Measurements from ENCODE around the gene CTF1.

Gene CTF1

GRCh38 chr16:30941600-30942425 is 45.4 kb downstream of the CTF1 start:
- Mint-ChIP-seq H3K9me3 (no peaks in the 10 kb centered on the region), H3K36me3 (peaks cover 20% of the 10 kb centered on the region), H3K4me3 (peak overlapping the region; percentile 54), H3K27me3 (no peaks in the 10 kb centered on the region), H3K4me1 (peaks cover 27% of the 10 kb centered on the region), H3K27ac (peak overlapping the region; percentile 73)
- CTCF ChIA-PET = interaction anchor here (0.7 to 4.3 kb wide), 20 partner anchors 7 to 235 kb away, joined by 3 to 55 read pairs (median 4); partner anchors contain the start of gene ORAI3
- peak; percentile 81 for DNase-seq

- H3K4me3 Mint-ChIP-seq = no peak overlapping the region
- peaks cover 24% of the 10 kb centered on the region for H3K4me1 Mint-ChIP-seq
- H3K27me3 Mint-ChIP-seq = no peaks in the 10 kb centered on the region
- CTCF ChIA-PET = interaction anchor here (1.0 to 4.3 kb wide), 15 partner anchors 8 to 150 kb away, joined by 3 to 55 read pairs (median 4); no protein-coding TSS in a partner anchor
- H3K9me3 Mint-ChIP-seq = no peaks in the 10 kb centered on the region
- no peak for DNase-seq
- peaks cover 20% of the 10 kb centered on the region for H3K36me3 Mint-ChIP-seq
- H3K27ac Mint-ChIP-seq = no peak overlapping the region
Observed at GRCh38 chr16:30942426-30942806, 46.0 kb downstream of the CTF1 start.

- Mint-ChIP-seq H3K4me3 (no peak overlapping the region), H3K27me3 (no peaks in the 10 kb centered on the region), H3K36me3 (peaks cover 20% of the 10 kb centered on the region), H3K4me1 (peaks cover 23% of the 10 kb centered on the region), H3K27ac (no peak overlapping the region), H3K9me3 (no peaks in the 10 kb centered on the region)
- CTCF ChIA-PET = interaction anchor here (1.1 to 1.5 kb wide), 3 partner anchors 9 to 11 kb away, joined by 3 to 7 read pairs (median 4); no protein-coding TSS in a partner anchor
- no peak for DNase-seq
Observed at GRCh38 chr16:30944352-30944751, 47.9 kb downstream of the CTF1 start.

GRCh38 chr16:30946671-30947540 is 50.5 kb downstream of the CTF1 start:
- peaks cover 19% of the 10 kb centered on the region for H3K36me3 Mint-ChIP-seq
- H3K4me1 Mint-ChIP-seq = peaks cover 33% of the 10 kb centered on the region
- H3K4me3 Mint-ChIP-seq = no peak overlapping the region
- no peaks in the 10 kb centered on the region for H3K9me3 Mint-ChIP-seq
- no peak for DNase-seq
- CTCF ChIA-PET = interaction anchor here (1.0 kb wide), 1 partner anchor 12 kb away, joined by 4 read pairs; no protein-coding TSS in a partner anchor
- no peak overlapping the region for H3K27ac Mint-ChIP-seq
- H3K27me3 Mint-ChIP-seq = no peaks in the 10 kb centered on the region

GRCh38 chr16:30947541-30947858 is 51.1 kb downstream of the CTF1 start:
- Mint-ChIP-seq H3K9me3 (no peaks in the 10 kb centered on the region), H3K27ac (no peak overlapping the region), H3K27me3 (no peaks in the 10 kb centered on the region), H3K36me3 (peaks cover 18% of the 10 kb centered on the region), H3K4me3 (no peak overlapping the region), H3K4me1 (peaks cover 27% of the 10 kb centered on the region)
- CTCF ChIA-PET = no interaction called here
- no peak for DNase-seq

- Mint-ChIP-seq H3K4me1 (peaks cover 23% of the 10 kb centered on the region), H3K36me3 (peaks cover 18% of the 10 kb centered on the region), H3K4me3 (no peak overlapping the region), H3K27me3 (no peaks in the 10 kb centered on the region), H3K9me3 (no peaks in the 10 kb centered on the region), H3K27ac (no peak overlapping the region)
- DNase-seq = peak; percentile 35
- CTCF ChIA-PET = no interaction called here
Observed at GRCh38 chr16:30947859-30948666, 51.6 kb downstream of the CTF1 start.

- DNase-seq = peak; percentile 73
- H3K4me1 Mint-ChIP-seq = peaks cover 28% of the 10 kb centered on the region
- peak within 1 kb of the TSS; percentile 92 for H3K27ac Mint-ChIP-seq
- CTCF ChIA-PET = interaction anchor here (0.6 to 1.4 kb wide), 5 partner anchors 8 to 36 kb away, joined by 3 to 5 read pairs (median 5); no protein-coding TSS in a partner anchor
- H3K9me3 Mint-ChIP-seq = no peaks in the 10 kb centered on the region
- H3K27me3 Mint-ChIP-seq = no peaks in the 10 kb centered on the region
- H3K4me3 Mint-ChIP-seq = peak within 1 kb of the TSS; percentile 97
- peaks cover 19% of the 10 kb centered on the region for H3K36me3 Mint-ChIP-seq
Observed at GRCh38 chr16:30948667-30949649, 52.5 kb downstream of the CTF1 start, which contains the start of gene ORAI3. Gene ORAI3, plus strand, starts transcription at chr16:30949068. Its CDS starts 222 bp downstream, at chr16:30949290.

GRCh38 chr16:30949650-30950515 is 53.5 kb downstream of the CTF1 start:
- Mint-ChIP-seq H3K4me1 (peaks cover 28% of the 10 kb centered on the region), H3K4me3 (peak overlapping the region; percentile 97), H3K27me3 (no peaks in the 10 kb centered on the region), H3K27ac (peak overlapping the region; percentile 92), H3K36me3 (peaks cover 12% of the 10 kb centered on the region), H3K9me3 (no peaks in the 10 kb centered on the region)
- CTCF ChIA-PET = interaction anchor here (0.6 to 1.4 kb wide), 7 partner anchors 8 to 66 kb away, joined by 3 to 5 read pairs (median 5); no protein-coding TSS in a partner anchor
- DNase-seq = peak; percentile 73

- CTCF ChIA-PET = interaction anchor here (0.8 to 1.4 kb wide), 5 partner anchors 9 to 18 kb away, joined by 3 to 5 read pairs (median 5); no protein-coding TSS in a partner anchor
- H3K4me1 Mint-ChIP-seq = peaks cover 28% of the 10 kb centered on the region
- no peaks in the 10 kb centered on the region for H3K27me3 Mint-ChIP-seq
- DNase-seq = no peak
- H3K9me3 Mint-ChIP-seq = no peaks in the 10 kb centered on the region
- H3K36me3 Mint-ChIP-seq = peaks cover 12% of the 10 kb centered on the region
- peak overlapping the region; percentile 97 for H3K4me3 Mint-ChIP-seq
- H3K27ac Mint-ChIP-seq = peak overlapping the region; percentile 92
Observed at GRCh38 chr16:30950516-30951065, 54.2 kb downstream of the CTF1 start.

- CTCF ChIA-PET = no interaction called here
- Mint-ChIP-seq H3K27ac (no peak overlapping the region), H3K4me1 (peaks cover 31% of the 10 kb centered on the region), H3K27me3 (no peaks in the 10 kb centered on the region), H3K9me3 (no peaks in the 10 kb centered on the region), H3K36me3 (peaks cover 12% of the 10 kb centered on the region), H3K4me3 (peak overlapping the region; percentile 97)
- DNase-seq = no peak
Observed at GRCh38 chr16:30951193-30951592, 54.8 kb downstream of the CTF1 start.

- Mint-ChIP-seq H3K9me3 (no peaks in the 10 kb centered on the region), H3K27ac (no peak overlapping the region), H3K36me3 (peaks cover 11% of the 10 kb centered on the region), H3K27me3 (no peaks in the 10 kb centered on the region), H3K4me3 (no peak overlapping the region), H3K4me1 (peaks cover 36% of the 10 kb centered on the region)
- no peak for DNase-seq
- CTCF ChIA-PET = interaction anchor here (0.7 kb wide), 1 partner anchor 10 kb away, joined by 3 read pairs; no protein-coding TSS in a partner anchor
Observed at GRCh38 chr16:30951750-30952149, 55.3 kb downstream of the CTF1 start.

All from activated naive CD4-positive, alpha-beta T cell treated with anti-CD3 and anti-CD28 coated beads, Interleukin-2, amount 10 ng/mL, durations not matched to agents 7 days and 5 days (primary cell).